Measurements from ENCODE around the gene ELP4.

The ELP4 gene

DNA sequence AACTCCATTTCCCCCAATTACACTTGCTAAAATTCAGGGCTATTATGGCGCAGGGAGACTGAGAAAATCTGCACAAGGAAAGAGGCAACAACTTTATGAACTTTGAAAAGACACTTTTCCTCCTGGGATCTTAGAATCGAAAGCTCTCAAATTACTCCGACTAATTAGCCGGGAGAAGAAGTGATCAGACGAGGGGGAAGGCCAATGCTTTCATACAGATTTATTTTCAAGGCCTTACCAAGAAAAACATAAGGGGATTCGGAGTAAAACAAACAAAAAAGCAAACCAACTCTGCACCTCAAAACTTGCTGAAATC is 299.9 kb downstream of the ELP4 start:
- DNase-seq, result no peak

DNA sequence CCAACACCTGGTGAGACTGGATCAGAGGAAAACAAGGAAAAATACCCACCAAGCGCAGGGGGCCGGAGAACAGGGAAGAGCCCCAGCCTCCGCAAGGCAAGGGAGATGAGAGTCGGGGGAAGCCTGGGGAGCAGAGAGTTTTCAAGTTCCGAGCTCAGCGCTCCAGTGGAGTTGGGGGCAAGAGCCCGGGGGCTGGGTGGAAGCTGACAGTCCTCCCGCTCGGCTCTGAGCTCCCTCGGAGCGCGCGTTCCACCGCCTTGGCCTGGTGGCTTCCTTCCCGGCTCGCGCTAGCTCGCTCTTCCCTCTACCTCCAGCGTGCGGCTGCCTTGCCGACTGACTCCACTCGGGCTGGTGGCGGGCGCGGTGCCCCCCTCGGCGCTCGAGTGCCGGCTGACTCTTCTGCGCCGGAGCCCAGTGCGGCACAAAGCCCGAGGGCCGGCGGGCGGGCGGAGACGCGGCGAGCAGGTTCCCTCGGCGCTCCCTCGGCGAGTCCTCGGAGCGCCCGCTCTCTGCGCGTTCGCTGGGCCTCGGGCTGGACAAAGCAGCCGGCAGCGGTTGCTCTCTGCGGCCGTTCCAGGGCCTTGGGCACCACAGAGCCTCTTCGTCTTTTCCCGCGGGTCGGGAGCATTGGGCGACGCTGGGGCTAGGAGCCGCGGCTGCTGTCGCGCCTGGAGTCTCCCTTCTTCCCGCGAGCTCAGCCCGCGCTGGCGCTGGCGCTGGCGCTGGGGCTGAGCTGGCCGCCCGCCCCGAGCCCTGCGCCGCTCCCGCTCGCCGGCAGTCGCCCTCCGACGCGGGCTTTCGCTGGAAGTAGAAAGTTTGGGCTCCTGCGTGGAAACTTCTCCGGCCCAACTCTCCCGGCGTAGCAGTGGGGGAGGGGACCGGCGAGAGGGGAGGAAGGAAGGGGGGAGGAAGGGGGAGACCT is 300.6 kb downstream of the ELP4 start:
- DNase-seq, result peak in 1 of 51 donors; percentile 15

DNA sequence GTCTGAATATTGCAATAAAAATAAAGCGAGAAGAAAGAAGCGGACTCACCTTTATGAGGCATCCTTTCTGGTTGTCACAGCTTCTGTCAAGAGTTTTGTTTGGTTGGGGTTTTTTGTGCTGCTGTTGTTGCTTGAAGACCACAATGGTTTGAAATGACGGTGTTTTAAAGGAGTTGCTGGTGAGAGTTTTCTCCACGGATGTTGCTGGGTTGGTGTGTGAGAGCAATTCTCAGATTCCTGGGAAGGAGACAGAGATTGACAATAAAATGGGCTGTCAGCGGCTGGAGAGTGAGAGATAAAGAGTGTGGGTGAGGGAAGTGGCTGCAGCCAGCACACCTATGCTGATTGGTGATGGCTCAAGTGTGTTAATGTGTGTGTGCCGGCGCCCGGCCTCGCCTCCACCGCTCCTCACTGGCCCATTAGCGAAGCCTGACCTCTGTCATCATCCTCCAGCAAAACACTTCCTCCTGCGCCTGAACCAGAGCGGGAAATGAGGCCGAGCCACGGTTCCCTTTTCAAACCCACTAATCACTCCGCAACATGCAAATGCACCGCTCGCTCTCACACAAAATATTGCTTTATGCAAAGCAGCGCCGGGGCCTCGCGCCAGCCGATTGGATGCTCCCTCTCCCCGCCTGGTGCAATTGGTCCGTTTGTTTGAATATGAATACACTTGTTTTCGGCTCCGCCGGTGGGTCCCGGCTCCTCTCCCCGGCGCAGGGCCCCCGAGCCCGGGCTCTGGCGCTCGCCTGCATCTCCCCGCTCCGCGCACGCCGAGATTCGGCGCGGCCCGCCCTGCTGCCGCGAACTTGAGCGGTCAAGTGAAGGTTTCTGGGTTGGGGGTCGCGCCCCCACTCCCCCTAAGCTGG is 301.4 kb downstream of the ELP4 start, which contains the start of gene PAX6:
TSS of gene PAX6 (minus strand) at position 544 of the 869 bp plus-strand sequence. CDS start 4,911 bp downstream, outside the sequence.
- DNase-seq, result peak in 38 of 51 donors; percentile 27 to 88 (median 69)

DNA sequence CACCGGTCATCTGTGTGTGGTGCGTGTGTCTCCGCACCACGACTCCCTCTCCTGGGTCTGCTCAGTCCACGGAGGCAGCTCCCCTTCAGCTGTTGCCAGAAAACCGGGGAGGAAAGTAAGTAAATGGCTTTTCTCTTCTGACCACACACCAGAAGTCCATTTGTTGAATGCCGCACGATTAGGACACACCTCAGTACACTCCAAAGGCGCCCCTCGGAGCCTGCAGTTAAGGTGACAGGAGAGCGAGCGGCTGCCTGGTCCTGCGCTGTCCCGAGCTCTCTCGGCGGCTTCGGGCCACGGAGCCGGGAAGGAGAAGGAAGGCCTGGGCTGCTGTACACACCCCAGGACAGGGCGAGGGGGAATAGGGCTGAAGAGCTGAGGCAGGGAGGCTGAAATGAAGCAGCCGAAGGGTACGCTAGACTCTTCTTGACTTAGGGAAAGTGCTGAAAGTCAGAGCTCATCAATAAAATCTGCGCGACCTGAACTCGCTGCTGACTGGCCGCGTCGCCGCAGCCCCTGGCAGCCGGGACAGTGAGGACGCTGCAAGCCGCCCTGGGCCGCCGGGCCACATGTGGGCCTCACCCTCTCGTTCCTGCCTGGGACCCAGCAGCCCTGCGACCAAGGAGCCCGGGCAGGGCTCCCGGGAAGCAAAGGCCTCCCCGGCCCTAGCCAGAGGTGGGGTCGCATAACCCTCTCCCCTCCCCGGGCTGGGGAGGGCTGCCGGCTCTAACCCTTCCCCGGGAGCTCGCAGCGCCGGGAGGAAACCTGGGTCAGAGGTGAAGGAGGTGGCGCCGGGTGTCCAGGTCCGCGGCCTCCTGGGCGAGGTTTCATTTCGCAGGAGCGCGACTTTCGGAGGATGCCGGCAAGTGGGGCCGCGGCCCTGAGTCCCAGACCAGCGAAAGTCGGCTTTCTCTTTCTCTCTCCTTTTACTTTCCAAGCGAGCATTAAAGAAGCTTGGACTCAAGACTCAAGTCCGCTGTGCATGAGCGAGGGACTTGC is 303.1 kb downstream of the ELP4 start:
- peak in 4 of 51 donors; percentile 16 to 58 (median 51) for DNase-seq

DNA sequence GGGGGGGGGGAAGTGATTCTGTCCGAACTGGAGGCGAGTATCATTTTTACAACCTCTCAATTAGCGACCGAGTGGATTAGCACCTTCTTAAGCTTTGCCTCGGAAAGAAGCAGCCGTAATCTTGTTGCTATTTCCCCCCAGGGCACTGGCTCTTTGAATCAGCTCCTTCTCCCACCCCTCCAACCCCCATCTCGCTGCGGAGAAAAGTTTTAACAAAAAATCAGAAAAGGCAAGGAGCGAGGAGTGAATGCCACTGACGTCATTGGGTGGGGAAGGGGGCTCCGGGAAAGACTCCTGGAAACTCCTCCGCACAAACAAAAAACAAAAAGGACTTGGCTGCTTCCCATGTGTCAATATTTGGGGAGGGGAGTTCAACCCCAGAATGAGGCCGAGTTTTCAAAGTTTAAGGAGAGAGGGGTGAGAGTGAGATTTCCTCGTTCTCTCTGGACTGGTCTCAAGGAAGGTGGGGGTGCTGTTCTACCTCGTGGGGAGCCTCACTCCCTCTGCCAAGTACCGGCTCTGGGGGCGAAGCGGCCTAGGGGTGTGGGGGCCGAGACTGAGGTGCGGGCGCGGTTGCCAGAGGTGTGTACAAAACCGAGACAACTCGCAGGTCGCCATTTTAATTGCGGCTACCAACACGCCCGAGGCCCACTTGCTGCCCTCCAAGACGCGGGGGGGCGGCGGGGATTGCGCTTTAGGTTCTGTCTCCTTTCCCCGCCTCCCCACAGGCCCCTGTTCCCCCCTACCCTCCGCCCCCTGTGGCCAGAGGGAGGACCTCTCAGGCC is 304.0 kb downstream of the ELP4 start:
- peak in 4 of 51 donors; percentile 54 to 73 (median 65) for DNase-seq

DNA sequence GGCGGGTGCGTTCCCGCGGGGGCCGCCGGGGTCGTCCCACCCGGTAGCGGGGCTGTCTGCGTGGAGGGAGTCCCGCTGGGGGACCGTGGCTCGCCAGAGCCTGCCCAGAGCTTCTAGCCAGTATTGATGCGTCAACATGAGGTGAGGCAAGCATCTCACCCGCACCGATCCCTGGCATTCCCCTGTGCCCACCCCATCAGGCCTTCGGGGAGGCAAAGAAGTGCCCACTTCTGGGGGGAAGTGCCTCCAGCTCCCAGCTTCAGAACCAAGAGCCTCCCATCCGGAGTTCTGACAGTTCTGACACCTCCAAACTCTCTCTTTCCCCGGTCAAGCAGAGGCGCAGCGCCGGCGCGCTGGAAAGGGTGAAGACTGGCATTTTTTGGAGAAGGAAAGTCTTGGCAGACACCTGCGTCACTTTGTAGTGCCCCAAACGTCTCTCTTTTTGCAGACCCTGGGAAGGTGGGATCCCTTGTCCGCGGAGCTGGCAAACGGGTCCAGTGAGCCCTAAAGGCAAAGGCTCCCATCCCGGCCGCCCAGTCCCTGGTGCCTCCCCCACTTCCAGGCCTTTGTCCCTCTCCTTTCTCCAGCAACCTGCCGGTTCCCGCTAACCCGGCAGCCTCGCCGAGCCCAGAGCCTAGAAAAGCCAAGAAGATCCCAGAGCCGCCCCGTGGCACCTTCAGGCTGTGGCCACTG is 304.8 kb downstream of the ELP4 start:
- DNase-seq, result peak in 11 of 51 donors; percentile 22 to 73 (median 54)

DNA sequence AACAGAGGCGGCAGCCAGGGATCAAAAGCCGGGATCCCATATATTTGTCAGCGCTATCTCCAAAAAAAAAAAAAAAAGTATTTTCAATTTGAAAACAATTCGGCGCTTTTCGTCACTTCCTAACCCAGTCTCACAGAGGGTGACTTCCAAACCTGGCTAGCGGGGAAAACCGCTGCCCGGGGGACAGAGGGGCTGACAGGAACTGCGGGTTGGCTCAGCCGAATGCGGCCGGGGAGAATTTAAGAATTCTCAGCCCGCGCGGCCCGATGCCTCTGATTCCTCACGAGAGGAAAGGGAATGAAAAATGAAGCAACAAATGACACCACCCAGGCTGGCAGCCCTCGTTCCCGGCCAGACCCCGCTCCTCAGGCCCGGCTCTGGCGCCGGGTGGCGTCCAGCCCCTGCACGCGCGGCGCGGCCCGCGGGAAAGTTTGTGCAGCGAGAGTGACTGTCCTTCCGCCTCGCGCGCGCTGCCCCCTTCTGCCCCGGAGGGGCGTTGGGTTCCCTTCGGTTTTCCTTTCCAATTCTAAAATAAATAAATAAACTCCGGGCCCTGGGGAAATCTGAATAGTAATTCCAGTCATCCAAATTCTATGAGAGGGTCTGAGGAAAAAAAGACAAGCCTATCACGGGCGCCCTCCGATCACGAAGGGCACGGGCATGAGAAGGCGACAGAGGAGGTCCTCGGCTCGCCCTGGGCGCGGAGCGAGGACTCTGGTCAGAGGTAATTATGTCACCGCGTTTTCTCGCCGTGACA is 306.3 kb downstream of the ELP4 start:
- peak in 1 of 51 donors; percentile 46 for DNase-seq

DNA sequence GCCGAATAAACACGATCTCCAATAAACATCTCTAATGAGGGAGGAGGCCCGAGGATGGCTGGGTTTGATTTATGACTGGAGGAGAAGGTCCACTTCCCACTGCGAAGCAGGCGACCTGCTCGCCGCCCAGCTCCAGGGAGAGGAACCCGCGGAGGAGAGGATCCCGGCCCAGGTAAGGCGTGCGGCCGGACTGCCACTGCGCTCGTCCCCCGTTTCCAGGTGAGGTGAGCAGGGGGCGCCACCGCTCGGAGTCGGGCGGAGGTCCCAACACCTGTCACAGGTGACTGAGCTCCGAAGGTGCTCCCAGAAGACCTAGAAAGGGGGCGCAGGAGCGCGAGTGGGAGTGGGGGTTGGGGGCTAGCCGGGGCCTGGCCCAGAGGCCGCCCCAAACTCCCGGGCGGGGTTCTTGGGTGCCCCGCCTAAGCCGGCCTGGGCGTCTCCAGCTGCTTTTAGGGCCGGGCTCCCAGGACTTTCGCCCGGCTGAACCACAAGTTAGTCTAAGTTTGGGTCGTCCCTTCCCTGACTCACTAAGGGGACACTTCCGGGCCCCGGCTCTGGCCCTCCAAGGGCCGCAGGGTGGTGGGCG is 307.0 kb downstream of the ELP4 start:
- DNase-seq, result no peak

DNA sequence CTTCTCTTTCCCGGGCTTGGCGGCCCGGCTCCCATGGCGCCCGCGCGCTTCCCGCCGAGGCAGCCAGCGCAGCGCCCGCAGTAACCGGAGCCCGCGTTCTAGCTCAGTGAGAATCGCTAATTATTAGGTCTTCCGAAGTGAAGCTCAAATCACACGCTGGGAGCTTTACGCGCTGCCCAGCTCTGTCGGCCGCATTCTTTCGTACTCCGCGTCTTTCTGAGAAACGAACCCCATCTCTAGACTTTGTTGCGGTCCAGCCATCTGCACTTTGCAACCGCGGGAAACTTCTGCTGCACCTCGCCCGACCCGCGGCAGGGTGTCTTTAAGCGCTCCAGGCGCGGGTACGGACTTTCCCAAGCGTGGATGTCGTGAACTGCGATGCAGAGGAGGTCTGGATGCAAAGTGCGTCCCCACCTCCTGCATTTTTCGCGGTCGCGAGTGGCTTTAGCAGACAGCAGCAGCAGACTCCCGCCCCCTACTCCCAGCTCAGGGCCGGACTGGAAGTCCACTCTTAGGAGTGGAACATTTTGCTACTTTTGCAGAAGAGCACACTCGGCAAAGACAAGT is 307.6 kb downstream of the ELP4 start:
- no peak for DNase-seq

DNA sequence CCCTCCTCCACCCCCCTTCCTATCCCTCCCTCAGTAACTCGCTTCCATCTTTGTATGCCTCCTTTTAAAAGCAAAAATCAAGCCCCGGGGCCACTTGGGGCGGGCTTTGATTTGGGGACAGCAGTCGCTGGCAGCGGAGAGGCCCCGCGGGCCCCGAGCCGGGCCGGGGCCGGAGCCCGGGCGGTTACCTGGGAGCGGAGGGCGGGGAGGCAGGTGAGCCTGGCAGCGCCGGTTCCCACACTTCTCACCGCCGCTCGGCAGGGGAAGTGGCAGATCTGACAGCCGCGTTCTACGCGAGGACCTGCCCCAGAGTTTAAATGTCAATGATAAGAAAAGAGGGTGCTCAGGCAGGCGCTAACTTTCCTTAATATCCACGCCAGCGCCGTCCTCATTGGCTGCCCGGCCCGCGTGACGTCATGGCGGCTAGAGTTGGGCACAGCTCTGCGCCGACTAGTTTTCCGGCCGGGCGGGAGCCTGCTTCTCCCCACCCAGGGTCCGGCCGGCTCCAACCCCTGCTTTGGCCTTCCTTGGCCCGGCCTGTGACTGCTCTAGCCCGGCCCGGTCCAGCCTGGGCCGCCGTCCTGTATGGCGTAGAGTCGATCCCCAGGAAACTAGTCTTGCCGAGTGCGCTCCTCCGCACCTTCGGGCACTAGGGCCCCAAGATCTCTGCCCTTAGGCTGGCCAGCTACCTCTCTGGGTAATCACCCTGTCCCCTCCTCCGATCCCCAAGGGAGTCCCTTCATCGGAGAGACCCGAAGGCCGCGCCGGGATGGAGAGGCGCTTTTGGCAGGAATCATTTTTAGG is 308.3 kb downstream of the ELP4 start:
- DNase-seq, result peak in 26 of 51 donors; percentile 20 to 70 (median 48)

DNA sequence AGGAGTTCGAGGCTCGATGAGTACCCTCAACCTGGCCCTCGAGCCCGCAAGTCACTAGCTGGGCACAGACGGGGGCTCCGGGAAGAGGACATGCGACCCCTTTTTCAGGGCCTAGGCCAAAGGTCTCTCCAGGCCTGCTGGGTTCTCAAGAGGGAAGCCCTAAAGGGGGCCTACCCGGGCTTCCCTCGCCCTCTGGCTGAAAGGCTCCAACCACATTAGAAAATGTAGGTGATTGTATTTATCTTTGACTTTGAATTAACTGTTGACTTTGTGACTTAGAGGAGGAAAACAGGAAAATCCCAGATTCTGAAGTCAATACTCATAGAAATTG is 308.8 kb downstream of the ELP4 start:
- no peak for DNase-seq

DNA sequence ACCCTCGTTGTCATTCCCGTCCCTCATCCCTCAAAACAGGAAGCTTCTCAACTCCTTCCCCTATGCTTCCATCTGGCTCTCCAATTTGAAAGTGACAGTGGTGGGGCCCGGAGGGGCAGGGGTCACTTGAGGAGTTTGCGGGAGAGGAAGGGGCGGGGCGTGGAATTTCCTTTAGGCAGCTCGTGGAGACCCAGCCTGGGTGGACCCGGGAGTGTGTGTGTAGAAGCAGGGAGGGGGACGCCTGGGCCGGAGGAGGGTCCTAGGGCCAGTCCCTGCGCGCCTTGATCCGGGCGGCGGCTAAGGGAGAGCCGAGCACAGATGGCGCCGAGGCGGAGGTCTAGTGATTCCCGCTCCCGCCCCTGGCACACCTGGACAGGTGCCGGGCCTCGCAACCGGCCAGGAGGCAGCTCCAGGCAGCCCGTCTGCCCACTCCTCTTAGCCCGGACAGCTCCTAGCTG is 309.3 kb downstream of the ELP4 start:
- DNase-seq, result no peak

DNA sequence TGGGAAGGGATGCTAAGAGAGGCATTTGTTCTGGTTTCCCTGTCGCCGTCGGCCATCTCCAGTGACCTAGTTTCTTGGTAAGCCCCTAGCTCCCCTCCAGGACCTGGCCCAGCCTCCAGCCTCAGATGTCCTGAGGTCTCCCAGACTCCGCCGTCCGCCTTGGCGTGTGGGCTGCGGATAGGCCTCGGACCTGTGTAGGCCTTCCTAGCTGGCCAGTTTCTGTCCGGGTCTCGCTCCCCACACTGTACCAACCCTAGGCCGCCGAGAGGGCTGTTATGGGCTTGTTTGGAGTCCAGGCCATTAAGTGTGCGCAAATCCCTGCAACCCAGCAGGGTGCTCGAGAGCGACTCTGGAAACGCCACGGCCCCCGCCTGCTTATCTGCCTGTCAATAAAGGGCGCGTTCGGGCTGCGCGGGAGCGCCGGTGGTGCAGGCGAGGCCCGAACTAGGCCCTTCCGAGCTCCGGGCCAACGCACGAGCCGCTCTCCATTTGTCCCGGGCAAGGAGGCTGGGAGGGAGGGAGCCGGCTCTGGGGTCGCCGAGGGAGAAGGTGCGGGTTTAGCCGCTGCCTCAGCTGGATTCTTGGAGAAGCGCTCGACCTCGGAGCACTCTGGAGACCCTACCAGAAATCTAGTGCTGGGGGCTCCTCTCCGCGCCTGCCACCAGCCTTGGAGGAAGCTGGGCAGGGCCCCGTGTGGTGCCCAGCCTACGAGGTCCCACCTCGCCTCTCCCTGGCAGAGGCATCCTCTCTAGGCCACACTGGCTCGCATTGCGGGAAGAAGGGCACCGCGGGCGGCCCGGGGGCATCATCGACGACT is 310.3 kb downstream of the ELP4 start:
- DNase-seq, result no peak

DNA sequence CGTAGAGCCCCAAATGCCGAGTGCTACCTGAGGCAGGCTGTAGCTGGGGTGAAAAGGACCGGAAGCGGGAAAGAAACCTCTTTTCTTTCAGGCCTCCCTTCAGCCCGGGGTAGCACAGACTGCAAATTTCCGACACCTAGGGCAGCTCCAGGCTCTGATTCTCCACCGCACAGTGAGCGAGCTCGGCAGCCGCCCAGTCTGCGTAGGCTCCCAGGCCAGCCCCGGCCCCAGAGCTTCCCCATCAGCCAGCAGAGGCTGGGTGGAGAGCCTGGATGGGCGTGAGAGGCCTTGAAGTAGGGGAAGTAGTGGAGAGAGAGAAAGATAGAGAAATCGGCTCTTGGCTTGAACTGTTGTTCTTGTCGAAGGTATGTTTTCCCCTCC is 310.9 kb downstream of the ELP4 start:
- no peak for DNase-seq

DNA sequence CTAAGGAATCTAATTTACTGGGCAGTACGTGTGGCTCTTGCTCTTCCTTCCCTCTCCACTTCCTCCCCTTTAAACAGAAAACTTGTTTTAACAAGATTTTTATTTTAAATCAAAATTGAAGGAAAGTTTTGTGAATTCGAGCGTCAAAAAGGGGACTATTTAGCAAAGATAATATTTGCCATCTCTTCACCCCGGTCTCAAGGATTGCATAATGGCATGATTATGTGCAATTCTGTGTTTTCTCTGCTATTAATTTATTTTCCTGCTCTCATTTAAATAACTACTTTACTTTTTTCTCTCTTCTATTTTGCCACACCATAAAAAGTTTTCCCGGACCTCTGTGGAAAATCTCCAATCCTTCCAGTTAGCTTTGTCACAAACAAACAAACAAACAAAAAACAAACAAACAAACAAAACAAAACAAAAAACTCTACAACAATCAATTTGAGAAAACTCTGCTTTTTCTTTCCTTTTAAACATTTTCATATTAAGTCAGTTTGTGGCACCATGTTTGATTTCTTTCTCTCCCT is 311.7 kb downstream of the ELP4 start:
- DNase-seq, result no peak

DNA sequence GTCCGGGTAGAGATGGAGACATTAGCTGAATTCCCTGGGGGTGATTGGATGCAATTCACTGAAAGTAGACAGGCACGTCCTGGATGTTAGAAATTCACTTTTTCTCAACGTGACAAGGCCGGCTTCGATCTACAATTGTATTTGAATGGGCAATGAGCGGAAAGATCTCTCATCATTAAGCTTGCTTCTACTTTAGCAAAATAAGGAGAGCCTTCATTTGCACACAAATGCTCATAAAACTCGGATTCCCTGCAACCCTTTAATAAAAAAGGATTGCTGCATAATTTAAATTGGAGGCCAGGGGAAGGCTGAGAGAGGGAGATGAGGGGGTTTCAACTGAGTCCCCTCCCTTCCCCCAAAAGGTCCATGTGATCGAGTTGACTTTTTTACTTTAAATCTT is 312.2 kb downstream of the ELP4 start:
- no peak for DNase-seq

Measured in hypothalamus (tissue), 51 donors.